Liver (tissue), 9 donors: Measurements from ENCODE around the gene PPOX. TPM values are rescaled to one million over a fixed set of nuclear protein-coding genes. Genes with fewer than 3 reads are reported as not detected.

Experiments used
- DNase-seq: peaks from one replicate; pipeline ENCODE4 v3.0.0-alpha.2; 2017; ENCODE audit warnings: low spot score
- H3K27ac ChIP-seq, 2 donors: one replicate each; pipeline ENCODE4 v1.7.0; 2013; ENCODE audit warnings: inconsistent platforms in 2 of 2, low read length in 2 of 2, control low read depth in 1 of 2, low read depth in 1 of 2, mild to moderate bottlenecking in 1 of 2
- H3K27me3 ChIP-seq, 4 donors: one replicate each; pipeline versions ENCODE4 v1.6.1 to v1.7.0; 2013; ENCODE audit warnings: low read length in 3 of 4, inconsistent platforms in 1 of 4, mild to moderate bottlenecking in 1 of 4, moderate library complexity in 1 of 4; ENCODE audit not compliant: control insufficient read depth in 4 of 4, insufficient read depth in 4 of 4
- H3K36me3 ChIP-seq, 4 donors: one replicate each; pipeline versions ENCODE4 v1.6.1 to v1.7.0; 2013; ENCODE audit warnings: low read length in 3 of 4, mild to moderate bottlenecking in 3 of 4, low read depth in 1 of 4, moderate library complexity in 1 of 4; ENCODE audit not compliant: control insufficient read depth in 4 of 4, insufficient read depth in 3 of 4
- H3K4me1 ChIP-seq, 4 donors: one replicate each; pipeline versions ENCODE4 v1.6.1 to v1.7.0; 2013; ENCODE audit warnings: low read length in 3 of 4, mild to moderate bottlenecking in 3 of 4, moderate library complexity in 1 of 4; ENCODE audit not compliant: control insufficient read depth in 4 of 4, insufficient read depth in 4 of 4
- H3K4me3 ChIP-seq, 3 donors: one replicate each; pipeline versions ENCODE4 v1.6.1 to v1.7.0; 2013; ENCODE audit warnings: low read length in 3 of 3, control low read depth in 1 of 3, low read depth in 1 of 3, mild to moderate bottlenecking in 1 of 3
- H3K9ac ChIP-seq, 2 donors: one replicate each; pipeline ENCODE4 v1.7.0; 2013; ENCODE audit warnings: low read length in 2 of 2, mild to moderate bottlenecking in 2 of 2, moderate library complexity in 2 of 2, control low read depth in 1 of 2, low read depth in 1 of 2
- H3K9me3 ChIP-seq, 4 donors: one replicate each; pipeline versions ENCODE4 v1.6.1 to v1.7.0; 2013; ENCODE audit warnings: low read length in 3 of 4; ENCODE audit not compliant: control insufficient read depth in 4 of 4
- ATF3 ChIP-seq: IDR thresholded peaks from 2 replicates; pipeline ENCODE4 v1.6.1; 2016; ENCODE audit warnings: antibody characterized with exemption
- CTCF ChIP-seq: fragments of 150-350 bp; IDR thresholded peaks from 2 replicates; pipeline ENCODE4 v1.5.1; 2017; ENCODE audit warnings: improper control_type of control experiment, low read depth, low read length; ENCODE audit not compliant: missing input control
- EGR1 ChIP-seq, 2 donors: IDR thresholded peaks; 2 replicates each; pipeline ENCODE4 v1.6.1; 2016 to 2018; ENCODE audit warnings: antibody characterized with exemption in 2 of 2, low read depth in 2 of 2
- FOXA1 ChIP-seq: IDR thresholded peaks from 2 replicates; pipeline ENCODE4 v1.6.1; 2016; ENCODE audit warnings: antibody characterized with exemption
- FOXA2 ChIP-seq: IDR thresholded peaks from 2 replicates; pipeline ENCODE4 v1.6.1; 2016; ENCODE audit warnings: antibody characterized with exemption
- GABPA ChIP-seq, 2 donors: IDR thresholded peaks in 1 of 2; conservative IDR thresholded peaks in 1 of 2; 2 replicates each; pipeline ENCODE4 v1.6.1; 2016; ENCODE audit warnings: antibody characterized with exemption in 2 of 2, mild to moderate bottlenecking in 1 of 2, moderate library complexity in 1 of 2
- HNF4A ChIP-seq, 2 donors: conservative IDR thresholded peaks; 2 replicates each; pipeline ENCODE4 v1.6.1; 2016; ENCODE audit warnings: antibody characterized with exemption in 2 of 2, mild to moderate bottlenecking in 2 of 2
- MAX ChIP-seq: IDR thresholded peaks from 2 replicates; pipeline ENCODE4 v1.6.1; 2016; ENCODE audit warnings: antibody characterized with exemption
- NR2F2 ChIP-seq: IDR thresholded peaks from 2 replicates; pipeline ENCODE4 v1.6.1; 2016; ENCODE audit warnings: antibody characterized with exemption
- RAD21 ChIP-seq, 2 donors: IDR thresholded peaks; 2 replicates each; pipeline ENCODE4 v1.6.1; 2016; ENCODE audit warnings: antibody characterized with exemption in 2 of 2, mild to moderate bottlenecking in 2 of 2
- REST ChIP-seq: IDR thresholded peaks from 2 replicates; pipeline ENCODE4 v1.6.1; 2016; ENCODE audit warnings: antibody characterized with exemption, mild to moderate bottlenecking
- RXRA ChIP-seq, 2 donors: IDR thresholded peaks; 2 replicates each; pipeline ENCODE4 v1.6.1; 2017 to 2018; ENCODE audit warnings: antibody characterized with exemption in 2 of 2, mild to moderate bottlenecking in 1 of 2
- SP1 ChIP-seq: IDR thresholded peaks from 2 replicates; pipeline ENCODE4 v1.6.1; 2018; ENCODE audit warnings: antibody characterized with exemption, mild to moderate bottlenecking
- YY1 ChIP-seq: IDR thresholded peaks from 2 replicates; pipeline ENCODE4 v1.6.1; 2016; ENCODE audit warnings: antibody characterized with exemption, mild to moderate bottlenecking
- ZBTB33 ChIP-seq: IDR thresholded peaks from 2 replicates; pipeline ENCODE4 v1.6.1; 2016; ENCODE audit warnings: antibody characterized with exemption
- WGBS: extraction: QIAGEN DNeasy Blood & Tissue Kit; methylation state at CpG from one replicate; pipeline ENCODE4 v1.1.7; 2013; 5-methylcytosine and 5-hydroxymethylcytosine counted together
- polyA plus RNA-seq, 2 donors: library from polyadenylated mRNA; stranded (reverse) in 1 of 2; unstranded in 1 of 2; fragments of 200-250 nt in 1 of 2; fragments of >200 nt in 1 of 2; fragmentation: Nextera tagmentation in 1 of 2; extraction: Ambion mirVana in 1 of 2; gene quantifications; one replicate each; pipeline versions ENCODE4 v1.2.1 to v1.2.3, GENCODE V29; 2013 to 2015
- total RNA-seq, 2 donors: library from RNA; depleted of rRNA; stranded (reverse); fragments of >200 nt; gene quantifications; one replicate each; pipeline ENCODE4 v1.2.3, GENCODE V29; 2014
- donor health status: healthy.
- donor health status: healthy.
- donor health status: healthy.
- donor health status: healthy.
- donor health status: healthy.

PPOX gene
- total and polyA plus RNA-seq, 4 donors, result 6.2 to 106 (median 7.9) TPM

DNA sequence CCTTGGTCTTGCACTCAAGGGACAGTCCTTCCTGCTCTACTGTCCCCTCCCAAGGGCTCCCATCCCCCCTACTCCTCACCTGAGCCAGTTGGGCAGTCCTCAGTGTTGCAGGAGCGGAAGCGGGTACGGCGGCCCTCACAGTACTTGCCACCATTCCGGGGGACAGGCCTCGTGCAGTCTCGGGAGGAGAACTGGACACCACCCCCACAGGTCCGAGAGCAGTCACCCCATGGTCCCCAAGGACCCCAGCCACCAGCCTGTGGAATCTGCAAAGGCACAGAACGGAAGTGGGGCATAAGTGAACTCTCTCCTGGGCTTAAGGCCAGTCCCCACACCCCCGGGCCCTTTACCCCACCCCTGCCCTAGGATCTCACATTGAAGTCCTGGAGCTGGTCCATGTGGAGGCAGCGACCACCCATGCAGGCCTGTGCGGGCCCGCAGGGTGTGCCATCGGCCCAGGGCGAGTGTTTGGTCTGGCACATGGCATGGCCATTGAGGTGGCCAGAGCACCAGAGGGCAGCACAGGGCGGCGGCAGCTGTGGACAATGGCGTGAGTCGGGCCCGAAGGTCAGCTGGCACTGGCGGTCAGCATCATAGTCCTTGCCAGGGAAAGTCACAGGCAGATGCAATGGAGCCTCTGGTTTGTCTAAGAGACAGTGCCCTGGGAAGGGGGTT, 27.5 kb downstream of the PPOX start (continued):
- TF ChIP-seq REST, result peak; percentile 38
- peak; percentile 97 for TF ChIP-seq YY1
- peak; percentile 85 to 88 for TF ChIP-seq RXRA (IDR thresholded peaks at IDR 0.05)
- TF ChIP-seq HNF4A (conservative IDR thresholded peaks at IDR 0.05), result peak; percentile 78 to 85
- peak; percentile 46 for TF ChIP-seq FOXA1
- peak; percentile 35 for TF ChIP-seq NR2F2
- peak; percentile 92 for TF ChIP-seq SP1

DNA sequence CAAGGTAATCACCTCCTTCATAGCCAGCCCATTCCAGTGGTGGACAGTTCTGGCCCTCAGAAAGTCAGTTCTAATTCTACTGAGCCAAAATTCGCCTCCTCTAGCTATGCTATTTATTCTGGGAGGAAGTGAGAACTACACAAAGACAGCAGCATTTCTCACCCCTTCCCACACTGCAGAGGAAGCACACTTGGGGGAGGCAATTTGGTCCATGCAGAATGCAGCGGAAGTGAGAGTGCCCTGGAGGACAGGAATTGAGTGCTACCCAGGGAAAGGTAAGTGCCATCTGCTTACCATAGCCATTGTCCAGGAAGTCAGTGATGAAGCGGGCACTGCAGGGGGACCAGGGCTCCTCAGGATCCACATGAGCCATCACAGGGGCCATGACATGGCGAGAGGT, 28.9 kb downstream of the PPOX start:
- Histone ChIP-seq H3K9me3 (no peaks in the 10 kb centered on the region), H3K4me3 (no peak overlapping the region), H3K9ac (no peak overlapping the region), H3K4me1 (peaks cover 9 to 30% (median 18%) of the 10 kb centered on the region in 4 donors), H3K27me3 (no peaks in the 10 kb centered on the region), H3K36me3 (peaks cover 0 to 5% (median under 1%) of the 10 kb centered on the region in 4 donors), H3K27ac (no peak overlapping the region)
- no peak for DNase-seq
- no peak for TF ChIP-seq ATF3
- no peak for TF ChIP-seq FOXA2
- no peak for TF ChIP-seq EGR1 (IDR thresholded peaks at IDR 0.05; ENCODE audit: low read depth in 2 of 2)
- TF ChIP-seq YY1, result no peak
- no peak for TF ChIP-seq FOXA1
- TF ChIP-seq GABPA (IDR thresholded peaks at IDR 0.05 in 1 of 2, conservative IDR thresholded peaks at IDR 0.05 in 1 of 2), result no peak
- no peak for TF ChIP-seq RAD21 (IDR thresholded peaks at IDR 0.05)
- no peak for TF ChIP-seq RXRA (IDR thresholded peaks at IDR 0.05)
- no peak for TF ChIP-seq MAX
- no peak for TF ChIP-seq HNF4A (conservative IDR thresholded peaks at IDR 0.05)
- WGBS, result 82% methylated on average over 4 of the region's 4 CpGs

DNA sequence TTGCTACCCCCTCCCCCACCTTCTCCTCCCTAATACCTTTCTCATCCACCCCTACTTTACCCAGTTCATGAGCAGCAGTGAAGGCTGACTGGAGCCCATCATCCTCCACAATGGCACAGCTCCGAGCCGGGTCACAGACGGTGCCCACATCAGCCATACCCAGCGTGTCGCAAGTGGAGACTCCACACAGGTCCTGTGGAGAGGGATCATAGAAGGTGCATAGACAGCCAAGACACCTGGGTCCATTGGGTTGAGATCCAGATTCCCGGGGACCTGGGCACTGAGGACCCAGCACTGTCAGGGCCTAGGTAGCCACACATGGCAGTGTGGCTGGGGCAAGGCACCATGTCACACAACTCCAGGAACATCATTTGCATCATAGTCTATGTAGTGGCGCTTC, 29.9 kb downstream of the PPOX start:
- Histone ChIP-seq H3K4me1 (peaks cover 14 to 32% (median 22%) of the 10 kb centered on the region in 4 donors), H3K9me3 (no peaks in the 10 kb centered on the region), H3K36me3 (peaks cover 0 to 5% (median 0%) of the 10 kb centered on the region in 4 donors), H3K27me3 (no peaks in the 10 kb centered on the region), H3K27ac (no peak overlapping the region), H3K4me3 (no peak overlapping the region), H3K9ac (no peak overlapping the region)
- no peak for TF ChIP-seq FOXA1
- no peak for TF ChIP-seq CTCF
- no peak for TF ChIP-seq ZBTB33
- no peak for DNase-seq
- 97% methylated on average over 7 of the region's 7 CpGs for WGBS
